Keratinocyte (primary cell): Measurements from ENCODE around the gene EPHB2.

Experiments
- EZH2 ChIP-seq: IDR thresholded peaks from one replicate; pipeline ENCODE4 v1.6.1; 2012; ENCODE audit warnings: inconsistent platforms, mild to moderate bottlenecking, low read length, moderate library complexity
- TF ChIP-seq, protein P1 (sequence below), 3 experiments: IDR thresholded peaks in 1 of 3; conservative IDR thresholded peaks in 1 of 3; optimal IDR thresholded peaks in 1 of 3; 2 replicates in 2 of 3; 3 replicates in 1 of 3; pipeline versions ENCODE3 to v1.5.1; 2011; ENCODE audit warnings: low read length in 3 of 3, mild to moderate bottlenecking in 3 of 3, moderate library complexity in 2 of 3, control low read depth in 1 of 3, inconsistent platforms in 1 of 3; ENCODE audit not compliant: insufficient read depth in 2 of 3; ENCODE audit errors: extremely low read depth in 1 of 3

GRCh38 chr1:22774833-22775182, 64.2 kb downstream of the EPHB2 start:
- no peak for TF ChIP-seq EZH2
- TF ChIP-seq, protein P1, sequence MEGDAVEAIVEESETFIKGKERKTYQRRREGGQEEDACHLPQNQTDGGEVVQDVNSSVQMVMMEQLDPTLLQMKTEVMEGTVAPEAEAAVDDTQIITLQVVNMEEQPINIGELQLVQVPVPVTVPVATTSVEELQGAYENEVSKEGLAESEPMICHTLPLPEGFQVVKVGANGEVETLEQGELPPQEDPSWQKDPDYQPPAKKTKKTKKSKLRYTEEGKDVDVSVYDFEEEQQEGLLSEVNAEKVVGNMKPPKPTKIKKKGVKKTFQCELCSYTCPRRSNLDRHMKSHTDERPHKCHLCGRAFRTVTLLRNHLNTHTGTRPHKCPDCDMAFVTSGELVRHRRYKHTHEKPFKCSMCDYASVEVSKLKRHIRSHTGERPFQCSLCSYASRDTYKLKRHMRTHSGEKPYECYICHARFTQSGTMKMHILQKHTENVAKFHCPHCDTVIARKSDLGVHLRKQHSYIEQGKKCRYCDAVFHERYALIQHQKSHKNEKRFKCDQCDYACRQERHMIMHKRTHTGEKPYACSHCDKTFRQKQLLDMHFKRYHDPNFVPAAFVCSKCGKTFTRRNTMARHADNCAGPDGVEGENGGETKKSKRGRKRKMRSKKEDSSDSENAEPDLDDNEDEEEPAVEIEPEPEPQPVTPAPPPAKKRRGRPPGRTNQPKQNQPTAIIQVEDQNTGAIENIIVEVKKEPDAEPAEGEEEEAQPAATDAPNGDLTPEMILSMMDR (optimal IDR thresholded peaks at IDR 0.05 in 1 of 3, IDR thresholded peaks at IDR 0.05 in 1 of 3, conservative IDR thresholded peaks at IDR 0.05 in 1 of 3; ENCODE audit: extremely low read depth in 1 of 3, insufficient read depth in 2 of 3, low read length in 3 of 3), result no peak
